Nasal cavity respiratory epithelium epithelial cell of viscerocranial mucosa (primary cell): ENCODE measurements around the gene CREB3L2. TPM values are rescaled to one million over a fixed set of nuclear protein-coding genes. Genes with fewer than 3 reads are reported as not detected.

Source experiments
- total RNA-seq: library from RNA; depleted of rRNA; stranded (reverse); fragments of >200 nt; gene quantifications from 2 replicates; pipeline ENCODE4 v1.2.3, GENCODE V29; 2014

The CREB3L2 gene, protein sequence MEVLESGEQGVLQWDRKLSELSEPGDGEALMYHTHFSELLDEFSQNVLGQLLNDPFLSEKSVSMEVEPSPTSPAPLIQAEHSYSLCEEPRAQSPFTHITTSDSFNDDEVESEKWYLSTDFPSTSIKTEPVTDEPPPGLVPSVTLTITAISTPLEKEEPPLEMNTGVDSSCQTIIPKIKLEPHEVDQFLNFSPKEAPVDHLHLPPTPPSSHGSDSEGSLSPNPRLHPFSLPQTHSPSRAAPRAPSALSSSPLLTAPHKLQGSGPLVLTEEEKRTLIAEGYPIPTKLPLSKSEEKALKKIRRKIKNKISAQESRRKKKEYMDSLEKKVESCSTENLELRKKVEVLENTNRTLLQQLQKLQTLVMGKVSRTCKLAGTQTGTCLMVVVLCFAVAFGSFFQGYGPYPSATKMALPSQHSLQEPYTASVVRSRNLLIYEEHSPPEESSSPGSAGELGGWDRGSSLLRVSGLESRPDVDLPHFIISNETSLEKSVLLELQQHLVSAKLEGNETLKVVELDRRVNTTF
- total RNA-seq, result 12.6 and 27.0 TPM in 2 replicates

GRCh38 chr7:138001529-138002095, at the start of gene CREB3L2:
Gene CREB3L2 (minus strand): TSS chr7:138002086. CDS start chr7:138001705, 381 bp downstream.

GRCh38 chr7:137846827-137847567, 154.9 kb downstream of the CREB3L2 start, which contains the start of gene DGKI:
Gene DGKI (minus strand): TSS chr7:137846974.

Other genes starting within 250 kb of the CREB3L2 start
- gene DGKI, start 155.1 kb downstream of the CREB3L2 start, total RNA-seq, result under 0.01 and 1.1 TPM in 2 replicates
- not detected in 2 replicates for gene AKR1D1, start 74.4 kb upstream of the CREB3L2 start, total RNA-seq